Gastroesophageal sphincter (tissue), 3 donors: ENCODE results near the gene TCEAL8.

Experiments used
- CTCF ChIP-seq, 4 experiments: fragments of 200-600 bp in 2 of 4; fragments of 450-650 bp in 2 of 4; sonication (generic) in 1 of 4; IDR thresholded peaks; one replicate each; pipeline ENCODE4 v1.5.1; 2017 to 2019; ENCODE audit warnings: antibody characterized with exemption in 4 of 4, mild to moderate bottlenecking in 2 of 4, moderate library complexity in 2 of 4
- POLR2AphosphoS5 ChIP-seq: sonication (generic); formaldehyde crosslinking; IDR thresholded peaks from one replicate; pipeline ENCODE4 v1.6.1; 2017; ENCODE audit warnings: antibody characterized with exemption

GRCh38 chrX:103212749-103213457, 42.1 kb downstream of the TCEAL8 start:
- TF ChIP-seq CTCF (IDR thresholded peaks at IDR 0.05) (no peak), POLR2AphosphoS5 (no peak)
